ENCODE data around the gene AKAP9. TPM values are rescaled to one million over a fixed set of nuclear protein-coding genes. Genes with fewer than 3 reads are reported as not detected.

The AKAP9 gene
- total and polyA plus RNA-seq, 2 donors (not counting 3 experiments of a cell fraction or from before 2014, with no cell fraction given): 9.5 to 51.6 TPM

GRCh38 chr7:92135052-92135889 lies 194.6 kb downstream of the AKAP9 start:
- TSS peak; percentile 92 for BruUV-seq (replicated peaks)
- Histone ChIP-seq H3K79me2 (ENCODE audit: control insufficient read depth, insufficient read depth, low read length) (peaks cover 40% of the 10 kb centered on the region), H3K27me3 (ENCODE audit: control insufficient read depth in 2 of 2, insufficient read depth in 2 of 2, low read length in 2 of 2) (no peaks in the 10 kb centered on the region), H4K20me1 (replicated peaks; ENCODE audit: control insufficient read depth, extremely low read depth, insufficient read depth, low read length) (no peaks in the 10 kb centered on the region), H3K4me2 (ENCODE audit: insufficient read depth, low read length) (peak overlapping the region; percentile 93), H3K9ac (replicated peaks; ENCODE audit: extremely low read depth, insufficient read depth, low read length) (peak overlapping the region; percentile 95), H3K9me3 (replicated peaks; ENCODE audit: control insufficient read depth, insufficient read depth, low read length) (no peaks in the 10 kb centered on the region), H3K4me3 (replicated peaks in 1 of 3; ENCODE audit: insufficient read depth in 1 of 3, low read depth in 1 of 3, low read length in 3 of 3) (peak overlapping the region; percentile 77 to 84 (median 81)), H3K36me3 (ENCODE audit: control insufficient read depth in 2 of 2, extremely low read depth in 1 of 2, insufficient read depth in 2 of 2, low read length in 2 of 2) (peaks cover 0 to under 1% of the 10 kb centered on the region in 2 experiments), H2AFZ (ENCODE audit: low read depth, low read length) (peak overlapping the region; percentile 97), H3K27ac (ENCODE audit: insufficient read depth, low read depth, low read length) (peak overlapping the region; percentile 95), H3K4me1 (ENCODE audit: control insufficient read depth, extremely low read depth, insufficient read depth, low read length) (peaks cover 18% of the 10 kb centered on the region), H3K9me1 (replicated peaks; ENCODE audit: control insufficient read depth, extremely low read depth, insufficient read depth, low read length) (no peaks in the 10 kb centered on the region)
- dilution Hi-C loops (cut with MboI; ENCODE audit: extremely low pct_ligation_motif_present, low sequenced_read_pairs): no loop called here
- intact Hi-C loops (cut with micrococcal nuclease): loop anchor here (10.0 kb wide), 1 partner anchor 110 kb away; the partner anchor contains the start of genes ANKIB1 and KRIT1
- DNase-seq (ENCODE audit: low read depth, low spot score): no peak
- CTCF ChIA-PET: interaction anchor here (0.5 to 1.6 kb wide), 7 partner anchors 10 to 312 kb away, joined by 3 to 9 read pairs (median 5); partner anchors contain the start of genes ANKIB1, GATAD1, KRIT1 and LRRD1
- POLR2A ChIA-PET: interaction anchor here (0.6 kb wide), 1 partner anchor 11 kb away, joined by 8 read pairs; no protein-coding TSS in a partner anchor
- TF ChIP-seq JUN (IDR thresholded peaks at IDR 0.05; ENCODE audit: borderline replicate concordance, insufficient read depth, insufficient read length, low read depth) (no peak), FOS (IDR thresholded peaks at IDR 0.05; ENCODE audit: borderline replicate concordance, insufficient read depth, low read length) (no peak), POLR2AphosphoS5 (IDR thresholded peaks at IDR 0.05; ENCODE audit: insufficient read depth, low read depth, low read length) (no peak), EZH2 (IDR thresholded peaks at IDR 0.05; ENCODE audit: borderline replicate concordance, low read depth, low read length, severe bottlenecking) (no peak), POLR2A (IDR thresholded peaks at IDR 0.05; ENCODE audit: low read depth, low read length) (no peak), MYC (IDR thresholded peaks at IDR 0.05; ENCODE audit: low read depth, low read length) (no peak), GATA2 (IDR thresholded peaks at IDR 0.05; ENCODE audit: insufficient read depth, insufficient read length, low read depth, low read length) (no peak)
- TF ChIP-seq, protein P1, sequence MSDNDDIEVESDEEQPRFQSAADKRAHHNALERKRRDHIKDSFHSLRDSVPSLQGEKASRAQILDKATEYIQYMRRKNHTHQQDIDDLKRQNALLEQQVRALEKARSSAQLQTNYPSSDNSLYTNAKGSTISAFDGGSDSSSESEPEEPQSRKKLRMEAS (IDR thresholded peaks at IDR 0.05; ENCODE audit: insufficient read depth, insufficient read length): no peak
- TF ChIP-seq, protein P2, sequence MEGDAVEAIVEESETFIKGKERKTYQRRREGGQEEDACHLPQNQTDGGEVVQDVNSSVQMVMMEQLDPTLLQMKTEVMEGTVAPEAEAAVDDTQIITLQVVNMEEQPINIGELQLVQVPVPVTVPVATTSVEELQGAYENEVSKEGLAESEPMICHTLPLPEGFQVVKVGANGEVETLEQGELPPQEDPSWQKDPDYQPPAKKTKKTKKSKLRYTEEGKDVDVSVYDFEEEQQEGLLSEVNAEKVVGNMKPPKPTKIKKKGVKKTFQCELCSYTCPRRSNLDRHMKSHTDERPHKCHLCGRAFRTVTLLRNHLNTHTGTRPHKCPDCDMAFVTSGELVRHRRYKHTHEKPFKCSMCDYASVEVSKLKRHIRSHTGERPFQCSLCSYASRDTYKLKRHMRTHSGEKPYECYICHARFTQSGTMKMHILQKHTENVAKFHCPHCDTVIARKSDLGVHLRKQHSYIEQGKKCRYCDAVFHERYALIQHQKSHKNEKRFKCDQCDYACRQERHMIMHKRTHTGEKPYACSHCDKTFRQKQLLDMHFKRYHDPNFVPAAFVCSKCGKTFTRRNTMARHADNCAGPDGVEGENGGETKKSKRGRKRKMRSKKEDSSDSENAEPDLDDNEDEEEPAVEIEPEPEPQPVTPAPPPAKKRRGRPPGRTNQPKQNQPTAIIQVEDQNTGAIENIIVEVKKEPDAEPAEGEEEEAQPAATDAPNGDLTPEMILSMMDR (IDR thresholded peaks at IDR 0.05; ENCODE audit: extremely low read depth in 1 of 2, insufficient read depth in 1 of 2, low read depth in 1 of 2, low read length in 2 of 2): no peak
- FAIRE-seq: peak; percentile 38

All from endothelial cell of umbilical vein (primary cell).